Endodermal cell (in vitro differentiated cells): ENCODE results near the gene CCDC88A. TPM values are rescaled to one million over a fixed set of nuclear protein-coding genes. Genes with fewer than 3 reads are reported as not detected.

ENCODE experiments used
- DNase-seq: peaks from one replicate; pipeline ENCODE4 v3.0.0-alpha.2; 2017
- H3K27ac ChIP-seq: 2 replicates; pipeline ENCODE4 v1.5.1; 2013; ENCODE audit warnings: mild to moderate bottlenecking, low read depth, low read length, moderate library complexity
- H3K27me3 ChIP-seq: 2 replicates; pipeline ENCODE4 v1.6.1; 2013; ENCODE audit warnings: mild to moderate bottlenecking, low read length, moderate library complexity; ENCODE audit not compliant: insufficient read depth, control insufficient read depth, poor library complexity, severe bottlenecking
- H3K36me3 ChIP-seq: 2 replicates; pipeline ENCODE4 v1.7.0; 2013; ENCODE audit warnings: mild to moderate bottlenecking, low read length, moderate library complexity; ENCODE audit not compliant: control insufficient read depth, insufficient read depth
- H3K4me1 ChIP-seq: one replicate; pipeline ENCODE4 v1.7.0; 2013; ENCODE audit warnings: low read length; ENCODE audit not compliant: control insufficient read depth, insufficient read depth
- H3K4me3 ChIP-seq: 2 replicates; pipeline ENCODE4 v1.5.1; 2013; ENCODE audit warnings: mild to moderate bottlenecking, low read length, moderate library complexity
- H3K9ac ChIP-seq: 2 replicates; pipeline ENCODE4 v1.6.1; 2013; ENCODE audit warnings: mild to moderate bottlenecking, low read length, moderate library complexity; ENCODE audit not compliant: poor library complexity, severe bottlenecking; ENCODE audit errors: extremely low read depth
- H3K9me3 ChIP-seq: 2 replicates; pipeline ENCODE4 v1.6.1; 2013; ENCODE audit warnings: mild to moderate bottlenecking, low read length, moderate library complexity; ENCODE audit not compliant: control insufficient read depth
- H3K27ac Mint-ChIP-seq: 2 replicates; pipeline ENCODE4 v1.8.0; 2020; ENCODE audit warnings: mixed read lengths
- H3K27me3 Mint-ChIP-seq: 2 replicates; pipeline ENCODE4 v1.8.0; 2021; ENCODE audit warnings: mild to moderate bottlenecking, mixed read lengths; ENCODE audit not compliant: insufficient read depth
- H3K36me3 Mint-ChIP-seq: 2 replicates; pipeline ENCODE4 v1.8.0; 2020; ENCODE audit warnings: low read depth, mixed read lengths
- H3K4me1 Mint-ChIP-seq: 2 replicates; pipeline ENCODE4 v1.8.0; 2020; ENCODE audit warnings: mixed read lengths
- H3K4me3 Mint-ChIP-seq: 2 replicates; pipeline ENCODE4 v1.8.0; 2020; ENCODE audit warnings: mild to moderate bottlenecking, moderate library complexity, mixed read lengths
- H3K9me3 Mint-ChIP-seq: 2 replicates; pipeline ENCODE4 v1.8.0; 2020; ENCODE audit warnings: mild to moderate bottlenecking, mixed read lengths
- WGBS, 2 experiments: methylation state at CpG; one replicate each; pipeline versions ENCODE4 v1.1.5 to v1.1.7; 2013; ENCODE audit warnings: missing lambda C conversion rate in 2 of 2, mixed read lengths in 1 of 2; ENCODE audit not compliant: insufficient coverage in 1 of 2, insufficient read length in 1 of 2; 5-methylcytosine and 5-hydroxymethylcytosine counted together
- total RNA-seq, 2 donors: library from RNA; stranded (reverse); fragmentation: NEBNext Ultra II Directional in 1 of 2; extraction: Animal tissue kit (Norgen Biotek cat#: 25700) in 1 of 2; gene quantifications; 2 replicates in 1 of 2; 3 replicates in 1 of 2; pipeline ENCODE4 v1.2.1, GENCODE V29; 2021
- TF ChIP-seq, protein P1 (sequence below): fragments of 200-600 bp; sonication (generic); conservative IDR thresholded peaks from 2 replicates; pipeline ENCODE4 v1.5.0; 2021; ENCODE audit warnings: antibody characterized with exemption, mild to moderate bottlenecking

CCDC88A gene
- total RNA-seq, 2 donors from 2014 or later: 84.2 to 88.4 TPM

DNA sequence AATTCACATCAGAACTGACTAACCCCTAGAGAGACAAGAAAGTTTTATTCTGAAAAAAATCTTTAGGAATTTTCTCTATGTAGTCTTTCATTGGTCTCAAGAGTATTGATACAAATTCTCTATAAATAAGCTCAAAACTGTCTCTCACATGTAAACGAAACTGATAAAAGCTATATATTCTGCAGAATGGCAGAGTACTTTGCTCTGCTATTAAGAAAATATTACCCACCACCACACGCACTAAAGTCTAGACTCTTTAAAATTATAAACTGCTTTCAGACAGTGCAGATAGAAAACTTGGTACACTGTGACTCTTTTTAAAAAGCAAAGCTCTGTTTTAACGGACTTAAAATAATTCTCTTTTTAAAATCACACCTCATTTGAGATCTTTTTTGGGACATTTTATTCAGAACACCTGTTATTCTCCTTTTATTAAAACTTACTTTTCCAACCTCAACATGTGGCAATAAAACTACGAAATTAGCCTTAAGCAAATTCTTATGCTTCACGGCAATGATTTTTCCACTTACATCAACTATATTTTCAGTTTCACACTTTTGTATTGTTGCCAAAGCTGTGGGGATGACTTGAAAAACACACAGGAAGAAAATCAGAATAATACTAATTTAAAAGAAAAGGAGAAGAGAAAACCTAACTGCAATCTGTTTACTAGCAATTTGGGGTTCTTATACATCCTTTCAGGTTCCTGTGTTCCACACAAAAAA, 58.0 kb downstream of the CCDC88A start:
- Mint-ChIP-seq H3K36me3 (peaks cover 17% of the 10 kb centered on the region), H3K4me1 (no peaks in the 10 kb centered on the region), H3K4me3 (no peak overlapping the region), H3K9me3 (no peaks in the 10 kb centered on the region), H3K27ac (no peak overlapping the region), H3K27me3 (no peaks in the 10 kb centered on the region)
- Histone ChIP-seq H3K9me3 (no peaks in the 10 kb centered on the region), H3K4me1 (no peaks in the 10 kb centered on the region), H3K36me3 (peaks cover 16% of the 10 kb centered on the region), H3K4me3 (no peak overlapping the region), H3K27ac (no peak overlapping the region), H3K9ac (no peak overlapping the region), H3K27me3 (no peaks in the 10 kb centered on the region)
- DNase-seq: no peak
- WGBS, 2 experiments: 88 to 100% methylated on average over 3 to 5 of the region's 5 CpGs
- TF ChIP-seq, protein P1, sequence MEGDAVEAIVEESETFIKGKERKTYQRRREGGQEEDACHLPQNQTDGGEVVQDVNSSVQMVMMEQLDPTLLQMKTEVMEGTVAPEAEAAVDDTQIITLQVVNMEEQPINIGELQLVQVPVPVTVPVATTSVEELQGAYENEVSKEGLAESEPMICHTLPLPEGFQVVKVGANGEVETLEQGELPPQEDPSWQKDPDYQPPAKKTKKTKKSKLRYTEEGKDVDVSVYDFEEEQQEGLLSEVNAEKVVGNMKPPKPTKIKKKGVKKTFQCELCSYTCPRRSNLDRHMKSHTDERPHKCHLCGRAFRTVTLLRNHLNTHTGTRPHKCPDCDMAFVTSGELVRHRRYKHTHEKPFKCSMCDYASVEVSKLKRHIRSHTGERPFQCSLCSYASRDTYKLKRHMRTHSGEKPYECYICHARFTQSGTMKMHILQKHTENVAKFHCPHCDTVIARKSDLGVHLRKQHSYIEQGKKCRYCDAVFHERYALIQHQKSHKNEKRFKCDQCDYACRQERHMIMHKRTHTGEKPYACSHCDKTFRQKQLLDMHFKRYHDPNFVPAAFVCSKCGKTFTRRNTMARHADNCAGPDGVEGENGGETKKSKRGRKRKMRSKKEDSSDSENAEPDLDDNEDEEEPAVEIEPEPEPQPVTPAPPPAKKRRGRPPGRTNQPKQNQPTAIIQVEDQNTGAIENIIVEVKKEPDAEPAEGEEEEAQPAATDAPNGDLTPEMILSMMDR: no peak

GRCh38 chr2:55358451-55358850, 61.2 kb downstream of the CCDC88A start:
- Histone ChIP-seq H3K9ac (no peak overlapping the region), H3K36me3 (peaks cover 23% of the 10 kb centered on the region), H3K4me3 (no peak overlapping the region), H3K27me3 (no peaks in the 10 kb centered on the region), H3K4me1 (no peaks in the 10 kb centered on the region), H3K27ac (no peak overlapping the region), H3K9me3 (no peaks in the 10 kb centered on the region)
- no peaks in the 10 kb centered on the region for H3K9me3 Mint-ChIP-seq
- no peak for DNase-seq
- TF ChIP-seq, protein P1: no peak
- WGBS, 2 experiments: 70 to 82% methylated on average over 1 of the region's 1 CpG
- no peak overlapping the region for H3K4me3 Mint-ChIP-seq
- no peak overlapping the region for H3K27ac Mint-ChIP-seq
- no peaks in the 10 kb centered on the region for H3K27me3 Mint-ChIP-seq
- H3K4me1 Mint-ChIP-seq: no peaks in the 10 kb centered on the region
- H3K36me3 Mint-ChIP-seq: peaks cover 37% of the 10 kb centered on the region

GRCh38 chr2:55357927-55358326, 61.7 kb downstream of the CCDC88A start:
- Mint-ChIP-seq H3K36me3 (peaks cover 37% of the 10 kb centered on the region), H3K9me3 (no peaks in the 10 kb centered on the region), H3K27ac (no peak overlapping the region), H3K27me3 (no peaks in the 10 kb centered on the region), H3K4me1 (no peaks in the 10 kb centered on the region), H3K4me3 (no peak overlapping the region)
- no peaks in the 10 kb centered on the region for H3K9me3 ChIP-seq
- no peak overlapping the region for H3K4me3 ChIP-seq
- H3K4me1 ChIP-seq: no peaks in the 10 kb centered on the region
- 95% methylated on average over 2 of the region's 2 CpGs for WGBS, 2 experiments
- no peaks in the 10 kb centered on the region for H3K27me3 ChIP-seq
- no peak overlapping the region for H3K27ac ChIP-seq
- no peak for DNase-seq
- TF ChIP-seq, protein P1: no peak
- H3K9ac ChIP-seq: no peak overlapping the region
- H3K36me3 ChIP-seq: peaks cover 22% of the 10 kb centered on the region
